Hepatocyte (in vitro differentiated cells): ENCODE results near the gene TMEM145. TPM values are rescaled to one million over a fixed set of nuclear protein-coding genes. Genes with fewer than 3 reads are reported as not detected.

ENCODE experiments used
- DNase-seq: peaks from one replicate; pipeline ENCODE4 v3.0.0-alpha.2; 2016; ENCODE audit warnings: low spot score
- H2AFZ ChIP-seq: fragments of 200-600 bp; sonication (generic); 2 replicates; pipeline ENCODE4 v1.6.0; 2016; ENCODE audit warnings: antibody characterized with exemption, mild to moderate bottlenecking
- H3K27ac ChIP-seq: fragments of 200-600 bp; sonication (generic); 2 replicates; pipeline ENCODE4 v1.5.1; 2016; ENCODE audit warnings: mild to moderate bottlenecking
- H3K27me3 ChIP-seq: fragments of 200-600 bp; sonication (generic); 2 replicates; pipeline ENCODE4 v1.6.1; 2016
- H3K36me3 ChIP-seq: fragments of 200-600 bp; sonication (generic); replicated peaks from 2 replicates; pipeline ENCODE4 v1.5.1; 2016; ENCODE audit warnings: low read depth; ENCODE audit not compliant: insufficient read depth
- H3K4me1 ChIP-seq: fragments of 200-600 bp; sonication (generic); 2 replicates; pipeline ENCODE4 v1.5.1; 2016; ENCODE audit warnings: mild to moderate bottlenecking, moderate library complexity; ENCODE audit not compliant: insufficient read depth
- H3K4me2 ChIP-seq: fragments of 200-600 bp; sonication (generic); 2 replicates; pipeline ENCODE4 v1.6.0; 2016
- H3K4me3 ChIP-seq: fragments of 200-600 bp; sonication (generic); 2 replicates; pipeline ENCODE4 v1.5.1; 2016; ENCODE audit warnings: mild to moderate bottlenecking
- H3K79me2 ChIP-seq: fragments of 200-600 bp; sonication (generic); 2 replicates; pipeline ENCODE4 v1.6.0; 2017; ENCODE audit warnings: mild to moderate bottlenecking
- H3K9me2 ChIP-seq: fragments of 200-600 bp; sonication (generic); replicated peaks from 2 replicates; pipeline ENCODE4 v1.6.0; 2017; ENCODE audit warnings: mild to moderate bottlenecking; ENCODE audit not compliant: insufficient read depth
- H3K9me3 ChIP-seq: fragments of 200-600 bp; sonication (generic); 2 replicates; pipeline ENCODE4 v1.5.1; 2016; ENCODE audit warnings: low read depth, mild to moderate bottlenecking
- H4K20me1 ChIP-seq: fragments of 200-600 bp; sonication (generic); 2 replicates; pipeline ENCODE4 v1.6.0; 2016; ENCODE audit warnings: mild to moderate bottlenecking; ENCODE audit not compliant: insufficient read depth, poor library complexity, severe bottlenecking
- CTCF ChIP-seq: fragments of 200-600 bp; sonication (generic); IDR thresholded peaks from 2 replicates; pipeline ENCODE4 v1.5.1; 2016; ENCODE audit warnings: antibody characterized with exemption, mild to moderate bottlenecking; ENCODE audit not compliant: poor library complexity
- EZH2 ChIP-seq: fragments of 200-600 bp; sonication (generic); IDR thresholded peaks from 2 replicates; pipeline ENCODE4 v1.6.1; 2016; ENCODE audit warnings: antibody characterized with exemption, mild to moderate bottlenecking, borderline replicate concordance
- EZH2phosphoT487 ChIP-seq: fragments of 200-600 bp; sonication (generic); IDR thresholded peaks from one replicate; pipeline ENCODE4 v1.6.1; 2018; ENCODE audit warnings: antibody characterized with exemption, mild to moderate bottlenecking, low read depth, moderate library complexity; ENCODE audit not compliant: unreplicated experiment, severe bottlenecking
- WGBS: methylation state at CpG from one replicate; pipeline ENCODE4 v1.1.6; 2016; ENCODE audit warnings: low lambda C conversion rate; ENCODE audit errors: missing lambda C conversion rate; 5-methylcytosine and 5-hydroxymethylcytosine counted together
- polyA plus RNA-seq: library from polyadenylated mRNA; unstranded; fragments of >200 nt; fragmentation: Nextera tagmentation; extraction: Ambion mirVana; gene quantifications from 2 replicates; pipeline ENCODE4 v1.2.1, GENCODE V29; 2016
- total RNA-seq: library from RNA; depleted of rRNA; stranded (reverse); fragments of >200 nt; gene quantifications from 2 replicates; pipeline ENCODE4 v1.2.3, GENCODE V29; 2014

The TMEM145 gene
- total and polyA plus RNA-seq, 2 experiments from 2014 or later = 0.40 TPM; not detected in 1

GRCh38 chr19:42277821-42278451 is 35.2 kb upstream of the TMEM145 start:
- Histone ChIP-seq H2AFZ (no peak overlapping the region), H3K4me3 (no peak overlapping the region), H3K4me2 (peak overlapping the region; percentile 94), H3K9me3 (no peaks in the 10 kb centered on the region), H3K79me2 (peaks cover 64% of the 10 kb centered on the region), H3K4me1 (peaks cover 48% of the 10 kb centered on the region), H3K9me2 (no peaks in the 10 kb centered on the region), H3K36me3 (no peaks in the 10 kb centered on the region), H3K27ac (peak overlapping the region; percentile 99), H4K20me1 (peaks cover 5% of the 10 kb centered on the region), H3K27me3 (no peaks in the 10 kb centered on the region)
- TF ChIP-seq EZH2phosphoT487 (no peak), CTCF (no peak), EZH2 (no peak)
- peak; percentile 47 for DNase-seq
- 71% methylated on average over 10 of the region's 10 CpGs for WGBS

GRCh38 chr19:42278452-42279154 is 34.5 kb upstream of the TMEM145 start:
- 91% methylated on average over 5 of the region's 5 CpGs for WGBS
- no peak for DNase-seq
- H4K20me1 ChIP-seq = peaks cover 5% of the 10 kb centered on the region
- no peak overlapping the region for H2AFZ ChIP-seq
- no peak for TF ChIP-seq EZH2
- no peaks in the 10 kb centered on the region for H3K27me3 ChIP-seq
- peaks cover 68% of the 10 kb centered on the region for H3K79me2 ChIP-seq
- no peaks in the 10 kb centered on the region for H3K36me3 ChIP-seq
- H3K4me2 ChIP-seq = peak overlapping the region; percentile 94
- H3K27ac ChIP-seq = peak overlapping the region; percentile 99
- no peak overlapping the region for H3K4me3 ChIP-seq
- H3K9me2 ChIP-seq = no peaks in the 10 kb centered on the region
- H3K9me3 ChIP-seq = no peaks in the 10 kb centered on the region
- H3K4me1 ChIP-seq = peaks cover 53% of the 10 kb centered on the region

GRCh38 chr19:42279155-42279901 is 33.8 kb upstream of the TMEM145 start:
- no peaks in the 10 kb centered on the region for H3K9me2 ChIP-seq
- 9% methylated on average over 6 of the region's 6 CpGs for WGBS
- H3K4me3 ChIP-seq = peak overlapping the region; percentile 99
- peaks cover 61% of the 10 kb centered on the region for H3K79me2 ChIP-seq
- peaks cover 5% of the 10 kb centered on the region for H4K20me1 ChIP-seq
- no peak for DNase-seq
- peak overlapping the region; percentile 99 for H3K27ac ChIP-seq
- H2AFZ ChIP-seq = no peak overlapping the region
- peaks cover 53% of the 10 kb centered on the region for H3K4me1 ChIP-seq
- H3K27me3 ChIP-seq = no peaks in the 10 kb centered on the region
- H3K36me3 ChIP-seq = no peaks in the 10 kb centered on the region
- H3K4me2 ChIP-seq = peak overlapping the region; percentile 94
- no peaks in the 10 kb centered on the region for H3K9me3 ChIP-seq
- TF ChIP-seq EZH2phosphoT487 (no peak), EZH2 (no peak), CTCF (no peak)
